Tibial nerve (tissue), 3 donors: ENCODE results near the gene ANXA5.

Experiments used
- CTCF ChIP-seq, 5 experiments: fragments of 200-600 bp in 3 of 5; fragments of 450-650 bp in 2 of 5; sonication (generic) in 3 of 5; IDR thresholded peaks; one replicate each; pipeline ENCODE4 v1.5.1; 2016 to 2019; ENCODE audit warnings: antibody characterized with exemption in 5 of 5, mild to moderate bottlenecking in 3 of 5, moderate library complexity in 2 of 5
- POLR2A ChIP-seq, 2 donors: fragments of 450-650 bp; IDR thresholded peaks; one replicate each; pipeline ENCODE4 v1.6.1; 2017; ENCODE audit warnings: antibody characterized with exemption in 2 of 2, mild to moderate bottlenecking in 2 of 2, moderate library complexity in 2 of 2

GRCh38 chr4:121739575-121739974 lies 42.8 kb upstream of the ANXA5 start:
- TF ChIP-seq POLR2A (IDR thresholded peaks at IDR 0.05) (no peak), CTCF (IDR thresholded peaks at IDR 0.05) (no peak)
